NCI-H2107 treated with DMSO at 0.1 percent for 48 hours (cell line): ENCODE results near the gene LAMC2.
A peak's percentile ranks its signal among the peaks of the same experiment; 100 is the strongest.

Source experiments
- DNase-seq: peaks from one replicate; lab custom pipeline; 2025; ENCODE audit not compliant: unreplicated experiment; lab: John Stamatoyannopoulos, UW

The LAMC2 gene

DNA sequence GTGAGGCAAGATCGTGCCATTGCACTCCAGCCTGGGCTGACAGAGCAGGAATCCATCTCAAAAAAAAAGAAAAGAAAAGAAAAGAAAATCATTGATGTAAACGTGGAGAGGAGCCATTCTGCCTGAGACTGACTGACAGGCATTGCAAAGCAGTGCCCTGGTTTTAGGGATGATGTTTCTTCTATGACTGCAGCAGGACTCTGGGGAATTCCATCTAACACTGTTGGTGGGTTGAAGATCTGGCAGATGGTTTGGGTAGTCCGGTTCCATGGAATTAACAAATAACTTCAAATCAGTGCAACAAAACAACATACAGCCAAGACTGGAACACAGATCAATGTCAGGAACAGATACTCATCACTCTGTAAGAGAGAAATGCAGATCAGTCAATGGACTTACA lies 17.8 kb upstream of the LAMC2 start:
- no peak for DNase-seq

DNA sequence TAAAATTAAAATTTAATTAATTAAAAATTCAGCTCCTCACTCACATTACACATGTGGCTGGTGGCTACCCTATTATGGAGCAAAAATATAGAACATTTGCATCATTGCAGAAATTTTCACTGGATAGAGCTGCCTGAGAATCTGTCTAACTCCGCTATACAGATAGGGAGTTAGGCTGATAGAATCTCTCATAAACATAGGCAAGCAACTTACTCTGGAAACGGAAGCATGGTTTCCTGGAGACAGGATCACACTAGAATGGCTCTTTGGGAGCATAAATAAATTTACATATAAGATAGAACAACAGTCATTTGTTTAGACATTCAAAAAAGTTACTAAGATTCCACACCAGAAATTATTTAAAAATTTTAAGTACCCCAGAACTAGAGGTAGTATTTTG lies 12.2 kb upstream of the LAMC2 start:
- DNase-seq, result no peak

DNA sequence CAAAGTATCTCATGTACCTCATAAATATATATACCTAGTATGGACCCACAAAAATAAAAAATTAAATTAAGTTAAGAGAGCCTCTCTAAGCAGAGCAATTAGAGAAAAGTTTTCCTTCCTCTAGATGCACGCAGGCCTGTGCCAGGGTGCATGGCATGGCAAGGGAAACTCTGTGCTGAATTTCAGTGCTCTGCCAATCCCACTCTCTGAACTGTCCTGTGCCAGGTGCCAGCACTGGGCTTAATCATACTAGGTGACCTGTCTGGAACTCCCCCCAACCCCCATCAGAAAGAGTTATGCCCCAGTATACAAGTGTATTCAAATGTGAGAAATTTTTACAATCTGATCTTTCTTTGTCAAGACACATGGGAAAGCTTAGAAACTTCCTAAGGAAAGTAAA lies 10.4 kb upstream of the LAMC2 start:
- DNase-seq, result no peak

DNA sequence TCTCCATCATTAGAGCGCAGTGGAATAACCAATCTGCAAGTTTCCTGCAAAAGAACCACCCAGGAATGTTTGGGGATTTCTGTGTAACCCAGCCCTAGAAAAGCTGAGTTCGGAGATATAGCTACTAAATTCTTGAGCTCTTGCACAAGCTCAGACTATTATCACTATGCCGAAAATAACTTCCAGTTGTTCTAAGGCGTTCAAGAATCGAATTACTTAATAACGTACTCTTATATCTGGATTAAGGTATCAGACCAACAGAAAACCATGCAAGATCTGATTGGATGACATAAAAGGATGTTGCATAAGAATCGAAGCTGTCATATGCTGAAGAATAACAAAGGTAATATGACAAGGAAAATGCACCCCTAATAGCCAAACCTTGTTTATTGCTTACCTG lies 7.5 kb upstream of the LAMC2 start:
- no peak for DNase-seq

DNA sequence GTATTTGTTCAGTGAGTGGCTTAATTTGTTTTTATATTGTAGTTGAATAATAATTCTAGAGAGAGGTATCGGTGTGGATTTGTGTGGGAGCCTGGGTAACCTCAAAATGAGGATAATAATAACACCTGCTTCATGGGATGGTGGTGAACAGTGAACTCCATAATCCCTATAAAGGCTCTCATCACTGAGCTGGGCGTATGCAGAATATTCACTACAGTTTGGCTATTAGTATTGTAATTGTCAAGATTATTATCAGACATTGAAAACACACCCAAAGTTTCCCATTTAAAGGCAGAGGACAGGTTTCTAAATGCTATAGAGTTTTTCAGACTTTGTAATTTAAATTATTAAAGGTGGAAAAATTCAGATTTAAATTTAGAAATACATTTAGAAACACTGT lies 7.0 kb upstream of the LAMC2 start:
- no peak for DNase-seq

DNA sequence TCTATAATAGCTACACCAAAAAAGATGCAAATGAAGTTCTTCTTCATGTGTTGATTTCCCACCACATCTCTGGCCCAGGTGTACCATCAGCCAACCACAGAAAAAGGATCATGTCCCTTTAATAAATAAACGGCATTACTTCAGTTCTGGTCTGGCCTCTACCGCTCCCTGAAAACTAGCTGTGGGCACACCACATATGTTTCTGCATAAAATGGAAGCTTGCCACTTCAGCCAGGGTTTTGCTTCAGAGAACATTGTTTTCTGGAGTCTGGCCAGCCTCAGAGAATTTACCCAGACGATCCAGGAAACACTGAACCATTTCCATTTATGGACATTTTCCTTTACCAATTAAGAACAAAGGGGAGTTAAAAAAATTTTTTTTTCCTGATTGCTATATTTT lies 5.8 kb upstream of the LAMC2 start:
- peak; percentile 67 for DNase-seq

DNA sequence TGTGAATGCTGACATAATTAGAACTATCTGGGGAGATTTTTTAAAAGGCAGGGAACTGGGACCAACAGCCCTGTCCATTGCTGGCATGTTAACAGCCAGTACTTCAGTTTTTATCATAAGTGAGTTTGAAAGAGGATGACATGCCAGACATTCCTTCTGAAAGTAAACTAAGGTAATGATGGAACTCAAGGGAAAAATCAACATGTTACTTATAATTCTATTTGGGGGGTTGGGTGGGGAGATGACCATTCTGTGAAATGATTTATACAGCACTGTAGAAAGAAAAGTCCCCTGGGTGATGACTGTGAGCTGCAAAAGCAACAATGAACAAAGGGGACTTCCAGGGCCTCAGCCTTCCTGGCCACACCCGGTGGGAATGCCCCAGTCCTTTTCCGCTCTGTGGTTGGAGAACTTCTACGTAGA lies 5.4 kb upstream of the LAMC2 start:
- DNase-seq, result no peak

DNA sequence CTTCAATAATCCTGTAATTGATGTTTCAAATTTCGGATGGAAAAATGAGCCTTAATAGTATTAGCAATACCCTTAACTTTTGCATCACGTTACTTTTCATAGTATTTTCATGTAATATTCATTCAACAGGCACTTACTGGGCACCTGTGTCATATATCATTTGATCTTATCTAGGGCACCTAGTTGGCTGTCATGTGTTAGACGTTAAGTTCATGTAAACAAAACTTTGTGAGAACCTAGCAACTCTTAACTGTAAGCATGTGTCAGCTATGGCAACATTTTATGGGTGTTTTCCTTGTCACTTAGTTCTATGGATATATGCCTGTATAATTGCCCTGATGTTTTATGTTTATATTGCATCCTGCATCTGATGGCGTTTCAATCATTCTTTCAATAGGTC lies 777 bp downstream of the LAMC2 start:
- no peak for DNase-seq

DNA sequence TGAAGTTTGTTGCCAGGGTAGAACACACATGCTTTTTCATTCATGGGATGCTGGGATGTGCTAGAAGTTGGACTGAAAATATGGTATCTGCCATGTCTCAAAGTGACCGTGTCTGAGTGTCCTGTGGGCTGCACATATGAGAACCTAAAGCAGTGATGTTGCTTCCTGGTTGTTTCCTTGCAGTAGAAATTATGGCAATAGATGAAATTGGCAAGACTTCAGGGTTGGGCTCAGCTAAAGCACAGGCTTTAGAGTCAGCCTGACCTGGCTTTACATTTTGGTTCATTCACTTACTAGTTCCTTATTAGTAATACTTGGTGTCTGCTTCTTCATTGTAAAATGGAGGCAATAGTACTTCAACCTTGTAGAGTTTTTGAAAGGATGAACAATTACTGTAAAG lies 2.2 kb downstream of the LAMC2 start:
- DNase-seq, result no peak

DNA sequence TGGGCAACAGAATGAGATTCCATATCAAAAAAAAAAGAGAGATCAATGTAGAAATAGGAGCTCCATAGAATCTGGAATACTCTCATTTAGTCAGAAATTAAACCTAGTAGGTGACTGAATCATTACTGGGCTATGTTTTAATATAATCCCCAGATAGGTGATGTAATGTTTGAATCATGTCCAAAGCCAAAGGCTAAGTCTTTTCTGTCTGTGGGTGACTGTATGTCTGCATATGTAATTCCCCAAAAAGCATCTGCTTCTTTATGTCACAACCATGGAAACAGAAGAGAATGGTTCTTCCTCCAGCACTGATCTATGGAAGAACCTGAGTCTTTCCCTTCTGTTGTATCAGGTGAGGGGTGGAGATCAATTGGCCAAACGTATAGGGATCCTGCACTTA lies 5.8 kb downstream of the LAMC2 start:
- no peak for DNase-seq

DNA sequence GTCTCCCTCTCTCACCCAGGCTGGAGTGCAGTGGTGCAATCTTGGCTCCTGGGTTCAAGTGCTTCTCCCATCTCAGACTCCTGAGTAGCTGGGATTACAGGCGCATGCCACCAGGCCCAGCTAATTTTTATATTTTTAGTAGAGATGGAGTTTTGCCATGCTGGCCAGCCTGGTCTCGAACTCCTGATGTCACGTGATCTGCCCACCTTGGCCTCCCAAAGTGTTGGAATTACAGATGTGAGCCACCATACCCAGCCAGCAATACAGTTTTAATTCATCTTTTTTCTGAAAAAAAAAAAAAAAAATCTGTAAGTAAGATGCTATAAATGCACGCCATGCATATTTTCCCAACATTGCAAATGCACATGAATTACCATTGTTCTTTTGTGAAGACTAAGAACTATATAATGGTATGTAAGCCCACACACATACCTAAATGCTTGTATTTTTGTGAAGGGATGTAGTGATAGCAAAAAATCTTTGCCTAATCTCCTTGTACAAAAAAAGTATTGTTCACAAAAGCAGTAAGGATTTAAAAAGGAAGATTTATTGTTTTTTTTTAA lies 8.0 kb downstream of the LAMC2 start:
- no peak for DNase-seq

DNA sequence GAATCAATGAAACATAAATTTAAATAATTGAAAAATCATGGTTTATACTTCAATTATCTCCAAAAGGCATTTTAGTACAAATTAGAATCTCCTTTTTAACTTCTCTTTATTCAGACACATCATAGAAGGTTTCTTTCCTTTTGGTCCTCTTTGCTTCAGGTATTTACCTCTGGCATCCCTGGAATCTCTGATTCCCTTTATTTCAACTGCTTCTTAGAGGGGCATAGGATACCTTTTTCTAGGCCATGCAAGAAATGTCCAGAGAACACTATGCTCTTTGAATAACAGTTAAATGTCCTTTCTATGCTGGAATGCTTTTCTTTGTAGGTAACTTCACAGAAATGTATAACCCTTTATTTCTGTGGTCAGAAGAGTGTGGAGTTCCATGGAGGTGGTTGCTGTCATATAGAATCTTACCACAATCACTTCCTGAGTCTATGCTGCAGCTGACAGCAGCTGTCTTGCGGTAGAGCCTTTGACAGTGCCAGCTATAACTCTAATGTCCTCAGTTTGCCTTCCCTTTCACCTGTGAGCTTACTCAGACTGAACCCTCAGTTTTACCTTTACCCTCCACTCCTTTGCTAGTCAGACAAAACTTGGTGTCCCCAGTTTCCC lies 8.6 kb downstream of the LAMC2 start:
- DNase-seq, result no peak

DNA sequence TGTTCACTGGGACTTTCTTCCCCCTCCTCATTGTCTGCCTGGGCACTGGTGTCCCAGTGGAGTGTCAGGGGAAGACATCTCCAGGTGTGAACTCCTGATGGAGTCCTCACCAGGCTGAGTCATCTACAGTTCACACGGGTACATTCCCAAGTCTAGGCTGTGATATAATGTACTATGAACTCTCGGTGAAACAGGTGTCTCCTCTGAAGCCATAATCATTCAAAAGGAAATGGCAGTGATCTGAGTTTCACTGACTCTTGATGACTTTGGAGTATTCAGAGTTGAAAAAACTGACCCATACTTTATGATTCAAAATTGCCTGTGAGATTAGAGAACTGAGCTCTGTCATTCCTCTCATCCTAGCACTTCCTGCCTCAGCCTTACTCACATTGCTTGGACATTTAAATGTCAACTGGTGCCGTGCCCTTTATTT lies 9.1 kb downstream of the LAMC2 start:
- no peak for DNase-seq

DNA sequence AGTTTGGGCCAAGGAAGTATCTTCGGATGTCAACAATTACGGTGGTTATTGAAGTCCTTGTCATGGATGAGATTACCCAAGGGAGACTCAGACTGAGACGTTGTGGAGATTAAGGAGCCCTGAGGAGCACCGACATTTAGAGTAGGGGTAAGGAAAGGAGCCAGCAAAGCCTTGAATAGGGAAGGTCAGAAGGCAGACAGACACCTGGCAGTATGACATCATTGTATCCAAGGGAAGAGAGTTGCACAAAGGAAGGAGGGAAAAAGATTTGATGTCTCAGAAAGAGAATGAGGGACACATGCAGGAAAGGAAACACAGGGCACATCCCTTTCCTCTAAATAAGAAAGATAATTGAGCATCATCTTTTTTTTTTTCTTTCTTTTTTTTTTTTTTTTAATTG lies 11.7 kb downstream of the LAMC2 start:
- DNase-seq, result no peak

DNA sequence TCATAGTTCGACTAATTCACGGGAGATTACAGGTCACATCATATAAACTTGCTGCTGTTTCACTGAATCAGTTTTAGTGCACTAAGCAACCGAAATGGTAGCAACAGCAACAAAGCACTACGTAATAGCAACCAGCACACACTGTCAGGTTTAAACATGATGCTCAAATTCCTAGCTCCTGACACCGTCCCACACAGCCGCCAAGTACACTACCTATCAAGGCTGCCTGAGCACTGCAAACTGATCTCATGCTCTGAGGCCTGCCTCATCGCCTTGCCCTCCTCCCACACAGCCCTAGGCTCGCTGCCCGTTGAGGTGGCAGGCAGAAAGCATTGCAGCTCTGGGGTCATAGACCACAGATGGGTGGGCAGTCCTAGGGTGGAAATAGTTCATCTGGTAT lies 12.4 kb downstream of the LAMC2 start:
- no peak for DNase-seq

DNA sequence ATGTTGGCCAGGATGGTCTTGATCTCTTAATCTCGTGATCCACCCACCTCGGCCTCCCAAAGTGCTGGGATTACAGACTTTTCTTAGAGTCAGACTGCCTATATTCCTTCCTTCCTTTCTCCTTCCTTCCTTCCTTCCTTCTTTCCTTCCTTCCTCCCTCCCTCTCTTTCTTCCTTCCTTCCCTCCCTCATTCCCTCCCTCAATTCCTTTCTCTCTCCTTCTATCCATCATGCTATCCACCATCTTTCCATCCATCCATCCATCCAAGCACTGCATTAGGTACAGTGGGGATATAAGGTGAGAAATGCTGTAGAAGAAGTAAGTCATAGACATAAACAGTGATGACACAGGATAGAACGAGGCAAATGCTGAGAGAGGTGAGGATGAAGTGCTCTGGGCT lies 13.2 kb downstream of the LAMC2 start:
- DNase-seq, result no peak

DNA sequence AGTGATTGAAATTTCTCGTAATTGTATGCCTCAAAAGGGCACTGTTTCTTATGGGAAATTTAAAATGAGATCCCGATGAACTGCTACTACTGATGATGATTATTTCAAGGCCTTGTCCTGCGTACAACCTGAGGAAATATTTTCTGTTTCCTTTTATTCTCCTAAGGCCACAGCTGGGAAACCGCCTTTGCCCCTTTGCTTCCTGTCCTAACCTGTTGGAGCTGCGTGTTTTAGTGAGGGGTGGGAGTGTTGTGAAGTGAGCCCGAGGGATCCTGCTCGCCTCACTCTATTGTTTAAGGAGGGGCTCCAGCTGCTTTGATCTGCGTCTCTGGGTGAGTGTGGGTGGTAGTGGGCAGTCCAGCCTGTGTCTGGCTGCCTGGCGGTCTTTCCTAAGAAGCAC lies 14.4 kb downstream of the LAMC2 start:
- DNase-seq, result no peak

DNA sequence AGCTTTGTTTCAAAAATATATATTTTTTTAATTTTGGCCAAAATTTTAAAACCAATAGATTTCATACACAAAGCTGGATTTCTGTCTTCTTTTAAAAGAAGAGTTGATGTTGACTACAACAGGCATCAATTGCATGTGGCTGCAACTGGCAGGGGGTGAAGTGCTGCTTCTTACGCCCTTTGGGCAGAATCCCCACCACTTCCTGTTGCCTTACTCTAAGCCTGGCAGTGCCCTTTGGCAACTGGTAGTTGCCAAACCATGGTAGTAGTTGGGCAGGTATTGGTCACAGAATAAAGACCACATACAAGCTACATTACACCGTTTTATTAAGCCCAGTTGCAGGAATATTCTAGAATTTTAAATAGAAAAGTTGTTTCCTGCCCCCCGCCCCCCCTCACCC lies 17.0 kb downstream of the LAMC2 start:
- no peak for DNase-seq

DNA sequence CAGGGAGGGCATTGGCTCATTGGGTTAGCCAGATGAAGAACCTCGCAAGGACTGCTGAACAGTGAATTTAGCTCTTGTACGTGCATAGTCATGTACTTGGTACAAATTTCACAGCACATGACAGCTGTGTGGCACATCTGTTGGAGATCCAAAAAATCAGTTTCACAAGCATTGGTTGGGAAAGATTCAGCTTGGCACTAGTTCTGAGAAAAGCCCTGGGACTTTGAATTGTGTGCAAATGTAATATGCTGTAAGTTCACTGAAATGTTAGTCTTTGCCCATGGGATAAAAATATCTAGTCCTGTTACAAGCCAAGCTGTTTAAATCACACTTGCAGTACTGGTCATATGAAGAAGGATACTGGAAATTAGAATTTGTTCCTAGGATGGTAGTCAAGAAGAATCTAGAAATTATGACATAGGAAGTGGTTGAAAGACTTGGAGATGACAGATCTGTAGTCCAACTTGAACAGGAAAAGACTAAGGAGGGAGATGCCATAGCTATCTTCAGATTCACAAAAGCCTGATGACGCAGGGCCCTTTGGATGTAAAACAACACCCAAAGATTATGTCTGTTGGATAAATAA lies 19.2 kb downstream of the LAMC2 start:
- DNase-seq, result no peak

DNA sequence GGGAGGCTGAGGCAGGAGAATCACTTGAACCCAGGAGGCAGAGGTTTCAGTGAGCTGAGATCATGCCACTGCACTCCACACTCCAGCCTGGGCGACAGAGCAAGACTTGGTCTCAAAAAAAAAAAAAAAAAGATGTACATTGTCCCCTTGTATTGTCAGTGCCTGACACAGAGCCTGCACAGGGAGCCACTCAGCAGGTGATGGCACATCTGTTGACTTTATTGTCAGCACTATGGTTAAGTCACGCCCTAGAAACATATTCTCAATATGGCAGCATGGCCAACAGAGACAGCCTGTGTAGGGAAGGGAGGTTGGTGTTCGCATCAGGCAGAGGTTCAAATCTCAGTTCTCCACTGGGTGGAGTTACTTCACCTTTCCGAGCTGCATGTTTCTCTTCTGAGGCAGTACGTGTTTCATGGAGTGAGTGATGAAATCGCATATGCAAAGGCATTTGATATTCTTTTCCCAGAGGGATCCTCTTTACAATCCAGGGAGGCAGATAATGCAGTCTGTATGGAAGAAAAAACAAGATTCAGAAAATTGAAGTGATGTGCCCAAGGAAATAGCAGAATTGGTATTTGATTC lies 20.6 kb downstream of the LAMC2 start:
- no peak for DNase-seq

DNA sequence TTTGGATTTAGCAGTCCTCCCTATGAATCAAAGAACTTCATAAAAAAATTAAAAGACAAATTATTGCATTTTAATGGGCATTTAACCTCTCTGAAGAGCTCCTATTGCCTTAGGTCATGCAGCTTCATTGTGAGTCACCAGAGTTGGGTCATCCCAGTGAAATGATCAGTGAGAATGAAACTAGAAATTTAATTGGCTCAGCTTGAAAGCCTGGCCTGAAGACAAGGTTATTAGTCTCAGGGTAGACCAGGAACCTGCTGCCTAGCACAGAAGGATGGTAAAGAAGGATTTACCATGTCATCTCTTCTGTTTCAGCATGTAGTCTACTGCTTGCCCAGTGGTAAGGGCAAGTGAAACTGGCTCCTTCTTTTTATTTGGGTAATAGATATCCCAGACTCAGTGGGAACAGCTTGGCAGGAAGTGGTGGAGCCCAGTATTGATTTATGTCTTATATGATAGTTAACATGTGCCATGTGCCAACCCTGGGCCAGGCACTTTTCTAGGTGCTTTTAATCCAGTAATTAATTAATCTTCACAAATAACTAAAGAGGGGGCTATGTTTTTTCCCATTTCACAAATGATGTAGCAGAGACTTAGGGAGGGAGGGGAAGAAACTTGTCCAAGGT lies 23.6 kb downstream of the LAMC2 start:
- DNase-seq, result no peak

DNA sequence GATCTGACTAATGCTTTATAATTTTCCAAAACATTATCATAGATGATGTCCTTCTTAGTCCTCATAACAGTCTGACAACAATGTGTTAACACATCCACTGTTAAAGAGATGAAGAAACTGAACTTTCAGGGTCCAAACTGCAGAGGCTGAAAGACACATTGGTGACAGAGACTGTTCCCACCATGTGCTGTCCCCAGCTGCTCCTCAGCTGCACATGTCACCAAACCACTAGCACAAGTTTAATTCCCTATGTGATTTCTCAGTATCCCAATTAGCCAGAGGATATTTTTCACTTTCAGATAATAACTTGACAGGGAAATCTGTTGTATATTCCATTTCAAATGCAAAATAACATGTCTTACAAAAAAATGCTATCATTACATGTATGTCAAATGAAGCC lies 24.6 kb downstream of the LAMC2 start:
- DNase-seq, result no peak
